ENCODE measurements around the gene HOXC10. TPM values are rescaled to one million over a fixed set of nuclear protein-coding genes. Genes with fewer than 3 reads are reported as not detected.

HOXC10 gene
- total RNA-seq, 1 experiment from 2014 or later, result 154 TPM

DNA sequence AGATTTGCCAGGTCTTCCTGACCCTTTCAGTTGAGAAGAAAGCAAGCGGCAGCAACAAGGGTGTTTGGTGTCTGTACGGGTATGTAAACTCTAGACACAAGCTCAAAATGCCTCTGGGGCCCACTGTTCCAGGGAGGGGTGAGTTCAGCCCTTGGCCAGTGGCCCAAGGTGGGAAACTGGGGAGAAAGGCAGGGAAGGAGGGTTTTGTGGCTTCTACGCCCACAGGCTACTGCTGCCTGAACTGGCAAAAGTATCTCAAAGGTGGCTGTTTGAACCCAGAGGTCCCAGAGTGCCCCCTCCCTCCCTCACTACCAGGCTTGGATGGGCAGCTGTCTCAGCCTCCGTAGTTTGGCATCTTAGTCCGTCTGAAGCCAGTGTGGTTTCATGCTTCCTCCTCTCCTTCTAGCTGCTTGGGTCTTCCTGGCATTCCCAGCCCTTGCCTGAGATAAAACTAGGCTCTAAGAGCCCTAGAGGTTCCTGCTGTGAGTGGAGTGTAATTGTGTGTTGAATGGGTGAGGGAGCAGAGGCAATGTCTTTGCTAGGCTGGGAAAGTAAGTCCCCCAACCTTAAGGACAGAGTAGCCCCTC lies 53.4 kb downstream of the HOXC10 start:
- H3K27ac ChIP-seq (ENCODE audit: low read length), result peak overlapping the region; percentile 81
- intact Hi-C loops (cut with micrococcal nuclease; ENCODE audit: unreplicated experiment) (no loop called here), in situ Hi-C loops (cut with HindIII; ENCODE audit: low pct_unique_long_range_greater_than_20kb, low sequenced_read_pairs) (no loop called here)
- no peaks in the 10 kb centered on the region for H3K27me3 ChIP-seq (ENCODE audit: control insufficient read depth, insufficient read depth, low read length)
- no peak for TF ChIP-seq TCF7L2 (IDR thresholded peaks at IDR 0.05; ENCODE audit: low read depth, low read length)
- TF ChIP-seq POLR2AphosphoS5 (IDR thresholded peaks at IDR 0.05; ENCODE audit: low read depth, low read length), result no peak; the same call in 1 of the 2 replicates
- TF ChIP-seq, protein P1, sequence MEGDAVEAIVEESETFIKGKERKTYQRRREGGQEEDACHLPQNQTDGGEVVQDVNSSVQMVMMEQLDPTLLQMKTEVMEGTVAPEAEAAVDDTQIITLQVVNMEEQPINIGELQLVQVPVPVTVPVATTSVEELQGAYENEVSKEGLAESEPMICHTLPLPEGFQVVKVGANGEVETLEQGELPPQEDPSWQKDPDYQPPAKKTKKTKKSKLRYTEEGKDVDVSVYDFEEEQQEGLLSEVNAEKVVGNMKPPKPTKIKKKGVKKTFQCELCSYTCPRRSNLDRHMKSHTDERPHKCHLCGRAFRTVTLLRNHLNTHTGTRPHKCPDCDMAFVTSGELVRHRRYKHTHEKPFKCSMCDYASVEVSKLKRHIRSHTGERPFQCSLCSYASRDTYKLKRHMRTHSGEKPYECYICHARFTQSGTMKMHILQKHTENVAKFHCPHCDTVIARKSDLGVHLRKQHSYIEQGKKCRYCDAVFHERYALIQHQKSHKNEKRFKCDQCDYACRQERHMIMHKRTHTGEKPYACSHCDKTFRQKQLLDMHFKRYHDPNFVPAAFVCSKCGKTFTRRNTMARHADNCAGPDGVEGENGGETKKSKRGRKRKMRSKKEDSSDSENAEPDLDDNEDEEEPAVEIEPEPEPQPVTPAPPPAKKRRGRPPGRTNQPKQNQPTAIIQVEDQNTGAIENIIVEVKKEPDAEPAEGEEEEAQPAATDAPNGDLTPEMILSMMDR (IDR thresholded peaks at IDR 0.05), result no peak
- TF ChIP-seq SIN3A (IDR thresholded peaks at IDR 0.05; ENCODE audit: borderline replicate concordance, insufficient read depth, low read depth, low read length), result no peak
- TF ChIP-seq, protein P2, sequence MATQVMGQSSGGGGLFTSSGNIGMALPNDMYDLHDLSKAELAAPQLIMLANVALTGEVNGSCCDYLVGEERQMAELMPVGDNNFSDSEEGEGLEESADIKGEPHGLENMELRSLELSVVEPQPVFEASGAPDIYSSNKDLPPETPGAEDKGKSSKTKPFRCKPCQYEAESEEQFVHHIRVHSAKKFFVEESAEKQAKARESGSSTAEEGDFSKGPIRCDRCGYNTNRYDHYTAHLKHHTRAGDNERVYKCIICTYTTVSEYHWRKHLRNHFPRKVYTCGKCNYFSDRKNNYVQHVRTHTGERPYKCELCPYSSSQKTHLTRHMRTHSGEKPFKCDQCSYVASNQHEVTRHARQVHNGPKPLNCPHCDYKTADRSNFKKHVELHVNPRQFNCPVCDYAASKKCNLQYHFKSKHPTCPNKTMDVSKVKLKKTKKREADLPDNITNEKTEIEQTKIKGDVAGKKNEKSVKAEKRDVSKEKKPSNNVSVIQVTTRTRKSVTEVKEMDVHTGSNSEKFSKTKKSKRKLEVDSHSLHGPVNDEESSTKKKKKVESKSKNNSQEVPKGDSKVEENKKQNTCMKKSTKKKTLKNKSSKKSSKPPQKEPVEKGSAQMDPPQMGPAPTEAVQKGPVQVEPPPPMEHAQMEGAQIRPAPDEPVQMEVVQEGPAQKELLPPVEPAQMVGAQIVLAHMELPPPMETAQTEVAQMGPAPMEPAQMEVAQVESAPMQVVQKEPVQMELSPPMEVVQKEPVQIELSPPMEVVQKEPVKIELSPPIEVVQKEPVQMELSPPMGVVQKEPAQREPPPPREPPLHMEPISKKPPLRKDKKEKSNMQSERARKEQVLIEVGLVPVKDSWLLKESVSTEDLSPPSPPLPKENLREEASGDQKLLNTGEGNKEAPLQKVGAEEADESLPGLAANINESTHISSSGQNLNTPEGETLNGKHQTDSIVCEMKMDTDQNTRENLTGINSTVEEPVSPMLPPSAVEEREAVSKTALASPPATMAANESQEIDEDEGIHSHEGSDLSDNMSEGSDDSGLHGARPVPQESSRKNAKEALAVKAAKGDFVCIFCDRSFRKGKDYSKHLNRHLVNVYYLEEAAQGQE (IDR thresholded peaks at IDR 0.05; ENCODE audit: insufficient read depth in 1 of 2, low read depth in 2 of 2, low read length in 1 of 2), result no peak
- ChIA-PET CTCF (interaction anchor here (0.6 kb wide), 1 partner anchor 12 kb away, joined by 4 read pairs; no protein-coding TSS in a partner anchor), POLR2A (no interaction called here)
- H3K36me3 ChIP-seq (ENCODE audit: control insufficient read depth, insufficient read depth, low read length), result no peaks in the 10 kb centered on the region
- DNase-seq (ENCODE audit: low read depth, low spot score) (no peak), ATAC-seq (peak; percentile 3)
- peaks cover 95% of the 10 kb centered on the region for H3K4me1 ChIP-seq (ENCODE audit: control insufficient read depth, insufficient read depth, low read length)
- BruUV-seq (replicated peaks), result no TSS peak
- no peaks in the 10 kb centered on the region for H3K9me3 ChIP-seq (ENCODE audit: control insufficient read depth, insufficient read depth, low read depth, low read length)
- H3K4me3 ChIP-seq (ENCODE audit: low read depth in 2 of 2, low read length in 2 of 2), result no peak overlapping the region; a peak in 2 of 4 replicates

DNA sequence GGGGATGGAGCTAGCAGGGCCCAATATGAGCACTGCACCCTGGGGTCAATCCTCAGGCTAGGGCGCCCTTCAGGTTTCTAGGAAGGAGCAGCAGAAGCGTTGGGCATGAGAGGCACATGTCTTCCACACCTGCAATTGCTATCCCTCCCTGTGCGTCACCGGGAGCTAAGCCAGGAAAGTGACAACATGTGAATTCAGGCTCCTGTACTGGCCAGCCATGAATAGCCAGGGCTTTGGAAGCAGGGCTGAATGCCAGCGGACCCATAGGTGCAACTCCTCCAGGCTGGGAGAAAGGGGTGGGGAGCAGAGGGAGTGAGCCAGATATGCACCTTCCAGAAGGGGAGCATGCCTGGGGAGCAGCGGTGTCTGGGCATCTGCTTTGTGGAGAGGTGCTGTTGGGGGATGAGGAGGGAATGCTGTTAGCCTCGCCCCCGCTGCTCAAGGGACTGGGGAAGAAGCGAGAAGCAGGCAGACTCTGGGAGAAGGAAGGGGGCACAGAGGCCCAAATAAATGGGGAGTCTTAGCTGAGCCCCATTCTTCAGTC lies 54.0 kb downstream of the HOXC10 start:
- TF ChIP-seq SIN3A (IDR thresholded peaks at IDR 0.05; ENCODE audit: borderline replicate concordance, insufficient read depth, low read depth, low read length) (no peak), POLR2AphosphoS5 (IDR thresholded peaks at IDR 0.05; ENCODE audit: low read depth, low read length) (no peak; the same call in 1 of the 2 replicates), TCF7L2 (IDR thresholded peaks at IDR 0.05; ENCODE audit: low read depth, low read length) (no peak)
- TF ChIP-seq, protein P2 (IDR thresholded peaks at IDR 0.05; ENCODE audit: insufficient read depth in 1 of 2, low read depth in 2 of 2, low read length in 1 of 2), result no peak
- TF ChIP-seq, protein P1 (IDR thresholded peaks at IDR 0.05), result no peak
- no TSS peak for BruUV-seq (replicated peaks)
- Histone ChIP-seq H3K27ac (ENCODE audit: low read length) (peak overlapping the region; percentile 81), H3K36me3 (ENCODE audit: control insufficient read depth, insufficient read depth, low read length) (no peaks in the 10 kb centered on the region), H3K9me3 (ENCODE audit: control insufficient read depth, insufficient read depth, low read depth, low read length) (no peaks in the 10 kb centered on the region), H3K4me1 (ENCODE audit: control insufficient read depth, insufficient read depth, low read length) (peaks cover 96% of the 10 kb centered on the region), H3K27me3 (ENCODE audit: control insufficient read depth, insufficient read depth, low read length) (no peaks in the 10 kb centered on the region), H3K4me3 (ENCODE audit: low read depth in 2 of 2, low read length in 2 of 2) (no peak overlapping the region)
- ATAC-seq (peak; percentile 27), DNase-seq (ENCODE audit: low read depth, low spot score) (no peak)
- intact Hi-C loops (cut with micrococcal nuclease; ENCODE audit: unreplicated experiment), result no loop called here
- ChIA-PET CTCF (interaction anchor here (0.6 kb wide), 2 partner anchors 12 to 181 kb away, joined by 4 to 7 read pairs; no protein-coding TSS in a partner anchor), POLR2A (no interaction called here)
- in situ Hi-C loops (cut with HindIII; ENCODE audit: low pct_unique_long_range_greater_than_20kb, low sequenced_read_pairs), result no loop called here

Measured in Panc1 (cell line).